CD14-positive monocyte (primary cell): Measurements from ENCODE around the gene SLC2A4RG. TPM values are rescaled to one million over a fixed set of nuclear protein-coding genes. Genes with fewer than 3 reads are reported as not detected.

Experiments
- DNase-seq, 3 donors: peaks; one replicate each; pipeline ENCODE4 v3.0.0-alpha.2; 2011 to 2022
- H2AFZ ChIP-seq: 2 replicates; pipeline ENCODE4 v1.6.0; 2012; ENCODE audit warnings: mild to moderate bottlenecking, low read depth, low read length, inconsistent platforms; ENCODE audit not compliant: insufficient read depth, poor library complexity, severe bottlenecking
- H3K27ac ChIP-seq, 2 donors: 1 replicate in 1 of 2; 2 replicates in 1 of 2; pipeline ENCODE4 v1.5.1; 2012 to 2013; ENCODE audit warnings: low read length in 2 of 2, control low read depth in 1 of 2, inconsistent platforms in 1 of 2, low read depth in 1 of 2, mild to moderate bottlenecking in 1 of 2
- H3K27me3 ChIP-seq, 2 donors: one replicate each; pipeline versions ENCODE4 v1.6.0 to v1.6.1; 2011 to 2013; ENCODE audit warnings: low read length in 2 of 2; ENCODE audit not compliant: control insufficient read depth in 2 of 2, insufficient read depth in 2 of 2
- H3K36me3 ChIP-seq, 2 donors: replicated peaks in 1 of 2; 1 replicate in 1 of 2; 2 replicates in 1 of 2; pipeline versions ENCODE4 v1.5.1 to v1.6.1; 2012 to 2013; ENCODE audit warnings: low read length in 2 of 2, control low read depth in 1 of 2, inconsistent platforms in 1 of 2, mild to moderate bottlenecking in 1 of 2; ENCODE audit not compliant: insufficient read depth in 2 of 2, control insufficient read depth in 1 of 2
- H3K4me1 ChIP-seq, 2 donors: 1 replicate in 1 of 2; 2 replicates in 1 of 2; pipeline versions ENCODE4 v1.5.1 to v1.6.1; 2012 to 2013; ENCODE audit warnings: low read length in 2 of 2, control low read depth in 1 of 2, inconsistent platforms in 1 of 2, mild to moderate bottlenecking in 1 of 2, moderate library complexity in 1 of 2; ENCODE audit not compliant: insufficient read depth in 2 of 2, control insufficient read depth in 1 of 2
- H3K4me2 ChIP-seq: replicated peaks from 2 replicates; pipeline ENCODE3; 2012; ENCODE audit warnings: low read length, moderate library complexity, mild to moderate bottlenecking; ENCODE audit not compliant: poor library complexity, severe bottlenecking; ENCODE audit errors: extremely low read depth
- H3K4me3 ChIP-seq, 3 experiments: fragments of 200-600 bp in 1 of 3; sonication (generic) in 1 of 3; replicated peaks in 1 of 3; 1 replicate in 2 of 3; 2 replicates in 1 of 3; pipeline ENCODE4 v1.5.1; 2011 to 2013; ENCODE audit warnings: low read length in 3 of 3, mild to moderate bottlenecking in 3 of 3, control low read depth in 2 of 3, low read depth in 2 of 3, inconsistent platforms in 1 of 3, moderate library complexity in 1 of 3
- H3K79me2 ChIP-seq: 2 replicates; pipeline ENCODE4 v1.6.0; 2012; ENCODE audit warnings: mild to moderate bottlenecking, control low read depth, inconsistent platforms, low read length, moderate library complexity; ENCODE audit not compliant: insufficient read depth
- H3K9ac ChIP-seq: 2 replicates; pipeline ENCODE4 v1.6.0; 2017; ENCODE audit warnings: low read length, mild to moderate bottlenecking; ENCODE audit not compliant: insufficient read depth, poor library complexity, severe bottlenecking
- H3K9me3 ChIP-seq, 2 donors: replicated peaks in 1 of 2; 1 replicate in 1 of 2; 2 replicates in 1 of 2; pipeline versions ENCODE4 v1.5.1 to v1.6.1; 2012 to 2013; ENCODE audit warnings: low read length in 2 of 2, control low read depth in 1 of 2; ENCODE audit not compliant: control insufficient read depth in 1 of 2, insufficient read depth in 1 of 2
- H4K20me1 ChIP-seq: 2 replicates; pipeline ENCODE4 v1.6.0; 2012; ENCODE audit warnings: mild to moderate bottlenecking, low read length, control low read depth, moderate library complexity; ENCODE audit not compliant: insufficient read depth
- H3K27ac Mint-ChIP-seq, 7 donors: one replicate each; pipeline ENCODE4 v1.8.0; 2020; ENCODE audit warnings: mild to moderate bottlenecking in 7 of 7, mixed read lengths in 7 of 7, moderate library complexity in 6 of 7, inconsistent platforms in 2 of 7
- H3K27me3 Mint-ChIP-seq, 3 donors: one replicate each; pipeline ENCODE4 v1.8.0; 2021 to 2022; ENCODE audit warnings: low read depth in 3 of 3, mild to moderate bottlenecking in 3 of 3, mixed read lengths in 3 of 3, moderate library complexity in 3 of 3, inconsistent platforms in 1 of 3
- H3K36me3 Mint-ChIP-seq, 2 donors: one replicate each; pipeline ENCODE4 v1.8.0; 2020; ENCODE audit warnings: mixed read lengths in 2 of 2, inconsistent platforms in 1 of 2, mild to moderate bottlenecking in 1 of 2
- H3K4me1 Mint-ChIP-seq: one replicate; pipeline ENCODE4 v1.8.0; 2020; ENCODE audit warnings: mild to moderate bottlenecking, mixed read lengths
- H3K4me3 Mint-ChIP-seq, 2 donors: one replicate each; pipeline ENCODE4 v1.8.0; 2020; ENCODE audit warnings: mild to moderate bottlenecking in 2 of 2, mixed read lengths in 2 of 2, moderate library complexity in 1 of 2
- H3K9me3 Mint-ChIP-seq, 7 donors: one replicate each; pipeline ENCODE4 v1.8.0; 2020 to 2022; ENCODE audit warnings: mixed read lengths in 7 of 7, mild to moderate bottlenecking in 6 of 7, moderate library complexity in 6 of 7, inconsistent platforms in 2 of 7
- WGBS: methylation state at CpG from one replicate; pipeline ENCODE4 v1.1.5; 2013; ENCODE audit warnings: missing lambda C conversion rate; ENCODE audit not compliant: insufficient coverage; 5-methylcytosine and 5-hydroxymethylcytosine counted together
- intact Hi-C, 2 donors: fragments of 100-400 bp; cut with micrococcal nuclease; formaldehyde crosslinking; loops; one replicate each; pipeline versions ENCODE4 v1.15.0 to v1.15.1; 2023
- polyA minus RNA-seq: library from RNA; depleted of rRNA, polyadenylated mRNA; stranded (reverse); fragments of >200 nt; gene quantifications from 2 replicates; pipeline ENCODE4 v1.2.3, GENCODE V29; 2012
- polyA plus RNA-seq, 3 donors: library from polyadenylated mRNA; depleted of rRNA in 1 of 3; unstranded in 2 of 3; stranded (reverse) in 1 of 3; fragments of 300-500 nt in 2 of 3; fragments of >200 nt in 1 of 3; fragmentation: Illumina TruSeq in 2 of 3; gene quantifications; 1 replicate in 2 of 3; 2 replicates in 1 of 3; pipeline ENCODE4 v1.2.3, GENCODE V29; 2012 to 2021
- total RNA-seq, 12 experiments: library from RNA in 1 of 12; stranded (reverse) in 1 of 12; fragments of 120-200 nt in 1 of 12; gene quantifications; one replicate each; pipeline ENCODE4 v1.2.4 and lab custom pipeline; 2013 to 2026; ENCODE audit warnings: mixed read lengths in 6 of 12, inconsistent platforms in 1 of 12
- TF ChIP-seq, protein P1 (sequence below): fragments of 200-600 bp; IDR thresholded peaks from one replicate; pipeline ENCODE4 v1.8.0; 2022; ENCODE audit warnings: antibody characterized with exemption, mild to moderate bottlenecking

Gene SLC2A4RG, protein sequence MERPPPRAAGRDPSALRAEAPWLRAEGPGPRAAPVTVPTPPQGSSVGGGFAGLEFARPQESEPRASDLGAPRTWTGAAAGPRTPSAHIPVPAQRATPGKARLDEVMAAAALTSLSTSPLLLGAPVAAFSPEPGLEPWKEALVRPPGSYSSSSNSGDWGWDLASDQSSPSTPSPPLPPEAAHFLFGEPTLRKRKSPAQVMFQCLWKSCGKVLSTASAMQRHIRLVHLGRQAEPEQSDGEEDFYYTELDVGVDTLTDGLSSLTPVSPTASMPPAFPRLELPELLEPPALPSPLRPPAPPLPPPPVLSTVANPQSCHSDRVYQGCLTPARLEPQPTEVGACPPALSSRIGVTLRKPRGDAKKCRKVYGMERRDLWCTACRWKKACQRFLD
- 16.8 TPM for total RNA-seq (2013)
- polyA plus RNA-seq = 10 to 100 TPM in 1 of 3 donors, 1 to 10 TPM in 1, under 1 TPM in 1; 0.46 to 21.0 (median 1.5) TPM
- 6.4 and 10.5 TPM in 2 replicates for polyA minus RNA-seq
- 1.3 to 12.0 (median 7.7) reads per million in 11 experiments for total RNA-seq (lab: John Stamatoyannopoulos, UW)

DNA sequence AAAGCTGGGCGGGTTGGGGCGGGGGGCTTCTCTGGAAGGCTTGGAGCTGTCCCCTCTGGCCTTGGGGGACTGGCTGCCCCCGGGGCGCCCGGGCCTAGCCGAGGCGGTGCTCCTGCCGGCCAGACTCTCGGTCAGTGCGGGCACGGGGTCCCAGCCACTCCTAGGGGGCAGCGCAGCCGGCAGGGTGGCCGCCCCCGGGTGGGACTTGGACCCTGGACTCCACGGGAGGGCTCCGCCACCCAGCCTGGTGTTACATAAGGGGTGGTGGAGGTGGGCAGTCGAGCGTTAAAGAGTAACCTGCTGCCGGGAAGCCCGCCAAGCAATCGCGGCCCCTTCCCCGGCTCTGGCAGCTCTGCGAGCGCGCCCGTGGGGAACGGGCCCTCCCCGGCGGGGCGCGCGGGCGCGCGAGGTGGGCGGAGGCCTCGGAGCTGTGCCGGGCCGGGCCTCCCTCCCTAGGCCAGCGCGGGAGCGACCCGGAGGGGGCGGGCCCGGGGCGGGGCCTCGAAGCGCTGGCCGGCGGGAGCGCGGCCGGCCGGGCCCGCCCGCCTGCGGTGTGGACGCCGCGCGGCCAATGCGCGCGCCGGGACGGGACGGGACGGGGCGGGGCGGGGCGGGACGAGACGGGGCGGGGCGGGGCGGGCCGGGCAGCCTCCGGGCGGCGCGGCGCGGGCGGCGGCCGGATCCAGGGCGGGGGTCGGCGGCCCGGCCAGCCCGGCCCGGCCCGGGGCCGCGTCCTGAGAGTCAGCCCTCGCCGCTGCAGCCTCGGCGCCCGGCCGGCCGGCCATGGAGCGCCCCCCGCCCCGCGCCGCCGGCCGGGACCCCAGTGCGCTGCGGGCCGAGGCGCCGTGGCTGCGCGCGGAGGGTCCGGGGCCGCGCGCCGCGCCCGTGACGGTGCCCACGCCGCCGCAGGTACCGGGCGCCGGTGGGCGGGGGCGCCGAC, at the start of gene SLC2A4RG:
Gene SLC2A4RG (plus strand): TSS at position 647 of the 940 bp plus-strand sequence. CDS start 137 bp downstream, at position 784.
- H3K36me3 Mint-ChIP-seq = peaks cover 8 to 20% of the 10 kb centered on the region in 2 donors
- peaks cover 35 to 47% of the 10 kb centered on the region in 2 donors for H3K4me1 ChIP-seq

More for the DNA sequence above, at the start of gene SLC2A4RG:
- peaks cover 49% of the 10 kb centered on the region for H4K20me1 ChIP-seq
- H3K4me3 ChIP-seq = peak within 1 kb of the TSS; percentile 58 to 83 (median 59)
- peaks cover 17 to 37% (median 25%) of the 10 kb centered on the region in 3 donors for H3K27me3 Mint-ChIP-seq
- peak within 1 kb of the TSS in 1 of 7 donors; percentile 36 for H3K27ac Mint-ChIP-seq
- H2AFZ ChIP-seq = peak within 1 kb of the TSS; percentile 78
- peak; percentile 62 to 71 (median 71) for DNase-seq
- peaks cover 21% of the 10 kb centered on the region for H3K4me1 Mint-ChIP-seq
- peak within 1 kb of the TSS; percentile 26 to 36 for H3K27ac ChIP-seq
- WGBS = under 1% methylated on average over 128 of the region's 136 CpGs
- peak within 1 kb of the TSS; percentile 62 to 71 for H3K4me3 Mint-ChIP-seq
- no peaks in the 10 kb centered on the region for H3K9me3 ChIP-seq
- intact Hi-C loops = loop anchor here (2.0 to 5.0 kb wide), 5 partner anchors 31 to 167 kb away; partner anchors contain the start of genes ABHD16B (in 1 of the 2), HELZ2 (in 1 of the 2), RTEL1 (in 1 of the 2) and ZGPAT (in 1 of the 2)
- H3K27me3 ChIP-seq = peaks cover 8 to 26% of the 10 kb centered on the region in 2 donors
- H3K9me3 Mint-ChIP-seq = peaks cover 0 to 4% (median 0%) of the 10 kb centered on the region in 7 donors
- H3K36me3 ChIP-seq = peaks cover 15 to 28% of the 10 kb centered on the region in 2 donors
- peak within 1 kb of the TSS; percentile 61 for H3K9ac ChIP-seq
- peaks cover 7% of the 10 kb centered on the region for H3K79me2 ChIP-seq
- H3K4me2 ChIP-seq = peak within 1 kb of the TSS; percentile 93
- TF ChIP-seq, protein P1, sequence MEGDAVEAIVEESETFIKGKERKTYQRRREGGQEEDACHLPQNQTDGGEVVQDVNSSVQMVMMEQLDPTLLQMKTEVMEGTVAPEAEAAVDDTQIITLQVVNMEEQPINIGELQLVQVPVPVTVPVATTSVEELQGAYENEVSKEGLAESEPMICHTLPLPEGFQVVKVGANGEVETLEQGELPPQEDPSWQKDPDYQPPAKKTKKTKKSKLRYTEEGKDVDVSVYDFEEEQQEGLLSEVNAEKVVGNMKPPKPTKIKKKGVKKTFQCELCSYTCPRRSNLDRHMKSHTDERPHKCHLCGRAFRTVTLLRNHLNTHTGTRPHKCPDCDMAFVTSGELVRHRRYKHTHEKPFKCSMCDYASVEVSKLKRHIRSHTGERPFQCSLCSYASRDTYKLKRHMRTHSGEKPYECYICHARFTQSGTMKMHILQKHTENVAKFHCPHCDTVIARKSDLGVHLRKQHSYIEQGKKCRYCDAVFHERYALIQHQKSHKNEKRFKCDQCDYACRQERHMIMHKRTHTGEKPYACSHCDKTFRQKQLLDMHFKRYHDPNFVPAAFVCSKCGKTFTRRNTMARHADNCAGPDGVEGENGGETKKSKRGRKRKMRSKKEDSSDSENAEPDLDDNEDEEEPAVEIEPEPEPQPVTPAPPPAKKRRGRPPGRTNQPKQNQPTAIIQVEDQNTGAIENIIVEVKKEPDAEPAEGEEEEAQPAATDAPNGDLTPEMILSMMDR = no peak
